CD4-positive, alpha-beta memory T cell (primary cell): Measurements from ENCODE around the gene AIFM3. TPM values are rescaled to one million over a fixed set of nuclear protein-coding genes. Genes with fewer than 3 reads are reported as not detected.
"Not testable (repeated sequence)": the region's sequence is repeated elsewhere in the genome, so short reads cannot be mapped to it uniquely, and the experiment has no call there.

ENCODE experiments used
- CTCF ChIA-PET: fragments of 350-600 bp; sonication (Branson Sonifier 250); formaldehyde crosslinking; loops from one replicate; lab custom pipeline; 2021; ENCODE audit warnings: inconsistent platforms; ENCODE audit not compliant: partially characterized antibody; lab: Charles Lee
- POLR2A ChIA-PET: fragments of 350-600 bp; sonication (Branson Sonifier 250); formaldehyde crosslinking; loops from one replicate; lab custom pipeline; 2021; ENCODE audit not compliant: partially characterized antibody; lab: Charles Lee
- DNase-seq, 5 donors: peaks; one replicate each; pipeline versions ENCODE4 v3.0.0 to v3.0.0-alpha.2; 2020 to 2022; ENCODE audit warnings: mixed read lengths in 1 of 5
- H3K27ac ChIP-seq: one replicate; pipeline ENCODE4 v1.7.0; 2013; ENCODE audit warnings: low read depth, low read length
- H3K27me3 ChIP-seq: 2 replicates; pipeline ENCODE4 v1.7.0; 2013; ENCODE audit warnings: mild to moderate bottlenecking, low read length, moderate library complexity; ENCODE audit not compliant: insufficient read depth
- H3K36me3 ChIP-seq: 2 replicates; pipeline ENCODE4 v1.7.0; 2013; ENCODE audit warnings: mild to moderate bottlenecking, low read length, moderate library complexity; ENCODE audit not compliant: insufficient read depth
- H3K4me1 ChIP-seq: 2 replicates; pipeline ENCODE4 v1.7.0; 2013; ENCODE audit warnings: mild to moderate bottlenecking, low read length, moderate library complexity; ENCODE audit not compliant: insufficient read depth
- H3K4me3 ChIP-seq, 2 donors: one replicate each; pipeline ENCODE4 v1.7.0; 2013; ENCODE audit warnings: low read length in 2 of 2, mild to moderate bottlenecking in 1 of 2
- H3K9me3 ChIP-seq, 2 donors: one replicate each; pipeline ENCODE4 v1.7.0; 2013; ENCODE audit warnings: low read length in 2 of 2, control low read depth in 1 of 2; ENCODE audit not compliant: control insufficient read depth in 1 of 2
- H3K27ac Mint-ChIP-seq, 7 donors: one replicate each; pipeline ENCODE4 v1.8.0; 2020 to 2021; ENCODE audit warnings: mixed read lengths in 7 of 7, mild to moderate bottlenecking in 6 of 7, inconsistent platforms in 3 of 7, moderate library complexity in 3 of 7
- H3K27me3 Mint-ChIP-seq, 2 donors: one replicate each; pipeline ENCODE4 v1.8.0; 2020 to 2021; ENCODE audit warnings: mixed read lengths in 2 of 2
- H3K36me3 Mint-ChIP-seq, 2 donors: one replicate each; pipeline ENCODE4 v1.8.0; 2020 to 2021; ENCODE audit warnings: mixed read lengths in 2 of 2, inconsistent platforms in 1 of 2, mild to moderate bottlenecking in 1 of 2
- H3K4me1 Mint-ChIP-seq, 4 donors: one replicate each; pipeline ENCODE4 v1.8.0; 2020 to 2021; ENCODE audit warnings: mixed read lengths in 4 of 4, mild to moderate bottlenecking in 1 of 4
- H3K4me3 Mint-ChIP-seq, 8 donors: one replicate each; pipeline ENCODE4 v1.8.0; 2020 to 2021; ENCODE audit warnings: mixed read lengths in 8 of 8, mild to moderate bottlenecking in 7 of 8, moderate library complexity in 6 of 8, inconsistent platforms in 3 of 8
- H3K9me3 Mint-ChIP-seq, 8 donors: one replicate each; pipeline ENCODE4 v1.8.0; 2020 to 2021; ENCODE audit warnings: mixed read lengths in 8 of 8, mild to moderate bottlenecking in 5 of 8, inconsistent platforms in 3 of 8, moderate library complexity in 1 of 8
- intact Hi-C: fragments of 100-400 bp; cut with micrococcal nuclease; formaldehyde crosslinking; loops from one replicate; pipeline ENCODE4 v1.15.1; 2023
- polyA plus RNA-seq, 2 donors: library from polyadenylated mRNA; unstranded; fragments of 300-500 nt; fragmentation: Illumina TruSeq; gene quantifications; one replicate each; pipeline ENCODE4 v1.2.3, GENCODE V29; 2021
- total RNA-seq, 2 experiments: library from RNA; stranded (reverse); gene quantifications; one replicate each; pipeline ENCODE4 v1.2.3, GENCODE V29; 2021

The AIFM3 gene
- total and polyA plus RNA-seq, 4 experiments from 2014 or later: 0.55 to 1.0 TPM; not detected in 2

DNA sequence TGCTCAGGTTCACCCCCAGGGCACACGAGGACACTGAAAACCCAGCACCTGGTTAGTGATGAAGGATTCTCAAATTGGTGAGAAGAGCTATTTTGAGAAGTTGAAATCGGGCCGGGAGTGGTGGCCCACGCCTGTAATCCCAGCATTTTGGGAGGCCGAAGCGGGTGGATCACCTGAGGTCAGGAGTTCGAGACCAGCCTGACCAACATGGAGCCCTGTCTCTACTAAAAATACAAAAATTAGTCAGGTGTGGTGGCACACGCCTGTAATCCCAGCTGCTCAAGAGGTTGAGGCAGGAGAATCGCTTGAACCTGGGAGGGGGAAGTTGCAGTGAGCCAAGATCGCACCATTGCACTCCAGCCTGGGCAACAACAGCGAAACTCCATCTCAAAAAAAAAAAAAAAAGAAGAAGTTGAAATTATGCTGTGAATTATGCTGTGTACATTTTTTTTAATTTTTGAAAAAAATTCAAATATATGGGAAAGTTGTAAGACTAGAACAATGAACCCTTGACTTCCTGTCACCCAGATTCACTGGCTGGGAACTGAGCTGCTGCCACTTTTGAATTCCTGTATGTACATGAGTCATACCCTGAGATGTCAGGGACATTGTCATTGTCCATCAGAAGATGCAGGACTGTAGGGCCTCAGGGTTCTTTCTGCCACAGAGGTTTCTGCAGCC, 5.1 kb downstream of the AIFM3 start:
- POLR2A ChIA-PET: interaction anchor here (1.5 kb wide), 1 partner anchor 10 kb away, joined by 4 read pairs; the partner anchor contains the start of gene LZTR1
- H3K27ac Mint-ChIP-seq, H3K27me3 ChIP-seq, H3K9me3 Mint-ChIP-seq, H3K36me3 ChIP-seq, H3K4me1 Mint-ChIP-seq, H3K9me3 ChIP-seq, H3K36me3 Mint-ChIP-seq, DNase-seq, H3K27ac ChIP-seq, H3K4me3 ChIP-seq, intact Hi-C loops, H3K4me3 Mint-ChIP-seq, H3K4me1 ChIP-seq, H3K27me3 Mint-ChIP-seq: not testable (repeated sequence)
- CTCF ChIA-PET: interaction anchor here (0.7 to 1.8 kb wide), 2 partner anchors 11 to 13 kb away, joined by 3 to 6 read pairs; no protein-coding TSS in a partner anchor

DNA sequence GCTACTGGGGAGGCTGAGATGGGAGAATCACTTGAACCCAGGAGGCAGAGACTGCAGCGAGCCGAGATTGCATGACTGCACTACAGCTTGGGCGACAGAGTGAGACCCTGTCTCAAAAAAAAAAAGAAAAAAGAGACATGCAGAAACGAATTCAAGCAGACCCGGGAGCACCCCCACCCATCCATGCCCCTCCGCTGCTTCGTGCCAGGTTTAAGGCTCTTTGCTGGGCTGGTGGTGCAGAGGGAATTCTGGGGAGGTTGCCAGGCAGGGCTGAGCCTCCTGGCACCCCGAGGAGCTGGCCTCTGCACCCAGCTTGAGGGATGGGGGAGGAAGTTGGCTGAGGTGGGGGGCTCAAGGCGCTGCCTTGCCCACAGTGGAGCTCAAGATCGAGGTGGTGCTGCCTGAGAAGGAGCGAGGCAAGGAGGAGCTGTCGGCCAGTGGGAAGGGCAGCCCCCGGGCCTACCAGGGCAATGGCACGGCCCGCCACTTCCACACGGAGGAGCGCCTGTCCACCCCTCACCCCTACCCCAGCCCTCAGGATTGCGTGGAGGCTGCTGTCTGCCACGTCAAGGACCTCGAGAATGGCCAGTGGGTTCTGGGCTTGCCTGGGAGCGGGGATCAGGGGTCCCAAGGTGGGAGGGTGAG, 6.0 kb downstream of the AIFM3 start:
- Mint-ChIP-seq H3K9me3 (peaks cover 0 to 4% (median 0%) of the 10 kb centered on the region in 8 donors), H3K4me1 (peaks cover 0 to 5% (median 0%) of the 10 kb centered on the region in 4 donors), H3K36me3 (no peaks in the 10 kb centered on the region), H3K4me3 (no peak overlapping the region), H3K27me3 (no peaks in the 10 kb centered on the region), H3K27ac (no peak overlapping the region)
- no peaks in the 10 kb centered on the region for H3K4me1 ChIP-seq
- POLR2A ChIA-PET: no interaction called here
- no peak overlapping the region for H3K27ac ChIP-seq
- CTCF ChIA-PET: interaction anchor here (0.7 to 1.8 kb wide), 2 partner anchors 12 to 14 kb away, joined by 3 to 6 read pairs; no protein-coding TSS in a partner anchor
- no peaks in the 10 kb centered on the region for H3K27me3 ChIP-seq
- no peaks in the 10 kb centered on the region for H3K9me3 ChIP-seq
- intact Hi-C loops: no loop called here
- H3K36me3 ChIP-seq: no peaks in the 10 kb centered on the region
- DNase-seq: no peak
- no peak overlapping the region for H3K4me3 ChIP-seq

DNA sequence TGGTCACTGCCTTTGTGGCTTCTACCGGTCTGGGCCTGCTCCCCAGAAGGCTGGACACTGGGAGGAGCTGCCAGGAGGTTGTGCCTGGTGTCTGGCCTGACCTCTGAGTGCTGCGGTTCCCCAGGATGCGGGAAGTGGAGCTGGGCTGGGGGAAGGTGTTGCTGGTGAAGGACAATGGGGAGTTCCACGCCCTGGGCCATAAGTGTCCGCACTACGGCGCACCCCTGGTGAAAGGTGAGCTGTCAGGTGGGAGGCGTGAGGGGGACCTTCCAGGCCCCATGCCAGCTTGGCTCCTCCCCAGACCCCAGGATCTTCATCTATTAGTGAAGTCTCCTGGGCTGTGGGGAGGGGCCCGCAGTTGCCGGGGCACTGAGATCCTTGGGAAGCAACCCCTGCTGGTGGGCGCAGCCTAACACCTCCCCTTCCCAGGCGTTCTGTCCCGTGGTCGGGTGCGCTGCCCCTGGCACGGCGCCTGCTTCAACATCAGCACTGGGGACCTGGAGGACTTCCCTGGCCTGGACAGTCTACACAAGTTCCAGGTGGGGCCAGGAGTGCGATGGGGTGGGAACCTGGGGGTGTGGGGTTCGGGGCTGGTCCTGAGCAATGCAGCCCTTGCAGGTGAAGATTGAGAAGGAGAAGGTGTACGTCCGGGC, 6.7 kb downstream of the AIFM3 start:
- Mint-ChIP-seq H3K27me3 (no peaks in the 10 kb centered on the region), H3K4me1 (peaks cover 0 to 5% (median under 1%) of the 10 kb centered on the region in 4 donors), H3K4me3 (no peak overlapping the region), H3K9me3 (peaks cover 0 to 7% (median 0%) of the 10 kb centered on the region in 8 donors), H3K36me3 (no peaks in the 10 kb centered on the region), H3K27ac (no peak overlapping the region)
- H3K4me3 ChIP-seq: no peak overlapping the region
- no peaks in the 10 kb centered on the region for H3K4me1 ChIP-seq
- H3K9me3 ChIP-seq: peaks cover 0 to 6% of the 10 kb centered on the region in 2 donors
- H3K27ac ChIP-seq: no peak overlapping the region
- H3K27me3 ChIP-seq: no peaks in the 10 kb centered on the region
- intact Hi-C loops: no loop called here
- H3K36me3 ChIP-seq: no peaks in the 10 kb centered on the region
- CTCF ChIA-PET: no interaction called here
- POLR2A ChIA-PET: interaction anchor here (0.7 to 1.0 kb wide), 2 partner anchors 15 to 55 kb away, joined by 3 to 4 read pairs; no protein-coding TSS in a partner anchor
- DNase-seq: no peak

DNA sequence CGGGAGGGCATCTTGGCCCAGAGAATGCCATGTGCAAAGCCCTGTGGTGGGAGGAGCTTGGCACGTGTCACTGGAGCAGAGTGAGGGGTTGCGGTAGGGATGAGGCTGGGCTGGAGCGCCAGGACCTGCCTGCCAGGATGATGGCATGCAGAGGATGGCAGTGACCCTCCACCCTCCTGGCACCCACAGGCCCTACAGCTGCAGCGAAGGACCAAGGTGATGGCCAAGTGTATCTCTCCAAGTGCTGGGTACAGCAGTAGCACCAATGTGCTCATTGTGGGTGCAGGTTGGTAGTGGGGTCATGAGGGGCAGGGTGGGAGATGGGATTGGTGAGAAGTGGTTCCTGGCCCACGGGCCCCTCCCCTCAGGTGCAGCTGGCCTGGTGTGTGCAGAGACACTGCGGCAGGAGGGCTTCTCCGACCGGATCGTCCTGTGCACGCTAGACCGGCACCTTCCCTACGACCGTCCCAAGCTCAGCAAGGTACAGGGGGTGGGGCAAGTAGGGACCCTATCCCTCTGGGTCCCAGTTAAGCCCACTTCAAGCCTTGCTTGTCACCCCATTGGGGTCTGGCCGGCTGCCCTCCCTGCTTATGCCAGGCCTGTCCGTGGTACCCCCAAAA, 7.4 kb downstream of the AIFM3 start:
- Histone ChIP-seq H3K4me3 (no peak overlapping the region), H3K4me1 (no peaks in the 10 kb centered on the region), H3K36me3 (no peaks in the 10 kb centered on the region), H3K27me3 (no peaks in the 10 kb centered on the region), H3K9me3 (peaks cover 0 to 6% of the 10 kb centered on the region in 2 donors), H3K27ac (no peak overlapping the region)
- Mint-ChIP-seq H3K4me3 (no peak overlapping the region), H3K4me1 (peaks cover 2 to 8% (median 6%) of the 10 kb centered on the region in 4 donors), H3K9me3 (peaks cover 0 to 7% (median 0%) of the 10 kb centered on the region in 8 donors), H3K27ac (no peak overlapping the region), H3K27me3 (no peaks in the 10 kb centered on the region), H3K36me3 (peaks cover 0 to 1% of the 10 kb centered on the region in 2 donors)
- no peak for DNase-seq
- POLR2A ChIA-PET: interaction anchor here (0.7 to 1.0 kb wide), 2 partner anchors 16 to 56 kb away, joined by 3 to 4 read pairs; no protein-coding TSS in a partner anchor
- intact Hi-C loops: no loop called here
- CTCF ChIA-PET: no interaction called here

DNA sequence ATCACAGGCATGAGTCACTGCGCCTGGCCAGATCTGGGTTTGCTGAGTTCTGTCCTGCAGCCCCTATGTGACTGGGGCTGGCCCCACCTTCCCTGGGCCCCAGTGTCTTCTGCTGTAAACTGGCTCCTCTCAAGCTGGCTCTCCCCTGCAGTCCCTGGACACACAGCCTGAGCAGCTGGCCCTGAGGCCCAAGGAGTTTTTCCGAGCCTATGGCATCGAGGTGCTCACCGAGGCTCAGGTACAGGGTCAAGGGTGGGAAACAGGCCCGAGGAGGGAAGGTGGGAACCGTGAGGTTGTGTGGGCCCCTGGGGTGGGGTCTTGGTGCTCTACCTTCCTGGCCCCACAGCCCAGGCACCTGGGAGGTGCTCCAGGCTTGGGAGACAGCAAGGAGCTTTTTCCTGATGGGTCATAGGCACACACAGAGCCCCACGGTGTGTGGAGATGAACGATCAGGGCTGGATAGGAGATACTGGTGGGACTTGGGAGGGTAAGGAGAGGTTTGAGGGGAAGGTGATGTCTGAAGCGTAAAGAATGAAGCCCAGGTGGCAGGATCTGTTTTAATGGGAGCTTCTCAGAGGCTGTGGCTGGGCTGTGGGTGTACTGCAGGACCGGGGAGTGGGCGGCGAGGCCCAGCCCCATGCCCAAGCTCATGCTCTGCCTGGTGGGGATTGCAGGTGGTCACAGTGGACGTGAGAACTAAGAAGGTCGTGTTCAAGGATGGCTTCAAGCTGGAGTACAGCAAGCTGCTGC, 8.7 kb downstream of the AIFM3 start:
- no peak overlapping the region for H3K4me3 ChIP-seq
- H3K36me3 ChIP-seq: no peaks in the 10 kb centered on the region
- Mint-ChIP-seq H3K36me3 (peaks cover 0 to 1% of the 10 kb centered on the region in 2 donors), H3K4me3 (peak overlapping the region in 1 of 8 donors; percentile 50), H3K27me3 (no peaks in the 10 kb centered on the region), H3K9me3 (peaks cover 0 to 7% (median 0%) of the 10 kb centered on the region in 8 donors), H3K4me1 (peaks cover 2 to 19% (median 8%) of the 10 kb centered on the region in 4 donors), H3K27ac (peak overlapping the region in 1 of 7 donors; percentile 64)
- no peak for DNase-seq
- H3K27ac ChIP-seq: no peak overlapping the region
- H3K4me1 ChIP-seq: peaks cover 2% of the 10 kb centered on the region
- intact Hi-C loops: no loop called here
- H3K27me3 ChIP-seq: no peaks in the 10 kb centered on the region
- POLR2A ChIA-PET: interaction anchor here (1.4 kb wide), 1 partner anchor 27 kb away, joined by 3 read pairs; the partner anchor contains the start of gene THAP7
- H3K9me3 ChIP-seq: peaks cover 0 to 6% of the 10 kb centered on the region in 2 donors
- CTCF ChIA-PET: no interaction called here

DNA sequence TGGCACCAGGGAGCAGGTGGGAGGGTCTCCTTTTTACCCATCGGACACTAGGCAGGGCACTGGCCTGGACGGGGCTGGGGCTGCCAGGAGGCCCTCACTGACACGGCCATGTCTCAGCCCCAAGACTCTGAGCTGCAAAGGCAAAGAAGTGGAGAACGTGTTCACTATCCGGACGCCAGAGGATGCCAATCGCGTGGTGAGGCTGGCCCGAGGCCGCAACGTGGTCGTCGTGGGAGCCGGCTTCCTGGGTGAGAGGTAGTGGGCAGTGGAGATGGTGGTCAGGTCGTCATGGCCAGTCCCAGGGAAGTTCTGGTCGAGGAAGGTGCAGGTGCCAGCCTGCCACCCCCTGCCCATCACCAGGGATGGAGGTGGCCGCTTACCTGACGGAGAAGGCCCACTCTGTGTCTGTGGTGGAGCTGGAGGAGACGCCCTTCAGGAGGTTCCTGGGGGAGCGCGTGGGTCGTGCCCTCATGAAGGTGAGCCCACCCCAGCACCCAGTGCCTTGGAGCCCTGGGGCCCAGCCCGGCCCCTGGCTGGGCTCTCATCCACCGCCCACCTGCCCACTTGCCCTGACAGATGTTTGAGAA, 9.3 kb downstream of the AIFM3 start:
- Mint-ChIP-seq H3K9me3 (peaks cover 0 to 7% (median 0%) of the 10 kb centered on the region in 8 donors), H3K27ac (no peak overlapping the region), H3K4me1 (peaks cover 5 to 25% (median 13%) of the 10 kb centered on the region in 4 donors), H3K36me3 (peaks cover 0 to 3% of the 10 kb centered on the region in 2 donors), H3K27me3 (no peaks in the 10 kb centered on the region), H3K4me3 (peak overlapping the region in 1 of 8 donors; percentile 50)
- no peak for DNase-seq
- H3K27ac ChIP-seq: no peak overlapping the region
- H3K27me3 ChIP-seq: no peaks in the 10 kb centered on the region
- POLR2A ChIA-PET: interaction anchor here (1.4 kb wide), 1 partner anchor 26 kb away, joined by 3 read pairs; the partner anchor contains the start of gene THAP7
- CTCF ChIA-PET: no interaction called here
- no peak overlapping the region for H3K4me3 ChIP-seq
- H3K4me1 ChIP-seq: peaks cover 9% of the 10 kb centered on the region
- intact Hi-C loops: no loop called here
- H3K9me3 ChIP-seq: peaks cover 0 to 6% of the 10 kb centered on the region in 2 donors
- no peaks in the 10 kb centered on the region for H3K36me3 ChIP-seq
